ENCODE results near the gene SYT12. TPM values are rescaled to one million over a fixed set of nuclear protein-coding genes. Genes with fewer than 3 reads are reported as not detected.

SYT12 gene
- total RNA-seq, 1 experiment from 2014 or later: 1.9 TPM

- Histone ChIP-seq H2AFZ (ENCODE audit: low read length) (no peak overlapping the region), H3K23me2 (ENCODE audit: insufficient read length, low read depth, low read length, poor library complexity, severe bottlenecking) (no peaks in the 10 kb centered on the region), H3K56ac (ENCODE audit: insufficient read length, low read depth, low read length) (no peak overlapping the region), H2AK5ac (ENCODE audit: insufficient read length, low read length) (no peak overlapping the region), H3K4me1 (ENCODE audit: insufficient read depth, low read length) (no peaks in the 10 kb centered on the region), H3K14ac (ENCODE audit: insufficient read depth, low read length) (no peak overlapping the region), H3T11ph (ENCODE audit: low read length) (no peak overlapping the region), H4K20me1 (ENCODE audit: control insufficient read depth, insufficient read depth, insufficient read length) (no peaks in the 10 kb centered on the region), H3K4ac (ENCODE audit: low read depth, low read length) (no peak overlapping the region), H2BK5ac (ENCODE audit: insufficient read length, low read length) (no peak overlapping the region), H3K9me3 (ENCODE audit: control insufficient read depth, low read depth, low read length) (no peaks in the 10 kb centered on the region), H3K27ac (ENCODE audit: insufficient read length, low read depth, low read length) (no peak overlapping the region), H3K27me3 (ENCODE audit: insufficient read depth, low read length) (no peaks in the 10 kb centered on the region), H4K8ac (replicated peaks; ENCODE audit: insufficient read length, low read depth, low read length) (no peak overlapping the region), H3K79me2 (ENCODE audit: insufficient read depth, low read length) (no peaks in the 10 kb centered on the region), H3K23ac (ENCODE audit: insufficient read length, low read depth, low read length) (no peak overlapping the region), H3K9ac (ENCODE audit: extremely low read depth, insufficient read length, low read length) (no peak overlapping the region), H3K79me1 (ENCODE audit: insufficient read depth, low read depth, low read length, poor library complexity, severe bottlenecking) (no peaks in the 10 kb centered on the region), H3K18ac (ENCODE audit: insufficient read length, low read depth, low read length) (no peak overlapping the region), H2BK20ac (ENCODE audit: low read depth, low read length, poor library complexity, severe bottlenecking) (no peak overlapping the region), H2BK15ac (ENCODE audit: low read depth, low read length) (no peak overlapping the region), H4K5ac (ENCODE audit: insufficient read length, low read depth, low read length) (no peak overlapping the region), H2BK12ac (ENCODE audit: insufficient read length, low read depth, low read length) (no peak overlapping the region), H2BK120ac (ENCODE audit: low read depth, low read length, poor library complexity, severe bottlenecking) (no peak overlapping the region), H4K91ac (ENCODE audit: insufficient read length, low read depth, low read length) (no peak overlapping the region), H3K4me2 (ENCODE audit: insufficient read depth, insufficient read length, low read length) (no peak overlapping the region)
- Mint-ChIP-seq H3K4me3 (peak overlapping the region in 1 of 2 experiments; percentile 9; a peak in 1 of 5 replicates), H3K4me1 (peaks cover 4 to 15% of the 10 kb centered on the region in 2 experiments), H3K9me3 (peaks cover 7 to 12% of the 10 kb centered on the region in 2 experiments), H3K27me3 (ENCODE audit: low read depth) (peaks cover 7% of the 10 kb centered on the region), H3K36me3 (ENCODE audit: insufficient read depth in 1 of 3, low read depth in 3 of 3) (peaks cover 2 to 4% (median 2%) of the 10 kb centered on the region in 3 experiments; a peak in 5 of 7 replicates), H3K27ac (0 out of 7 replicates have a peak overlapping the region, but pooled peaks of 1 of the 3 experiments have one; percentile 68)
- WGBS (ENCODE audit: extremely low coverage, insufficient read length, low lambda C conversion rate): no CpG with 5 or more reads among the region's 9 CpGs
- peak; percentile 92 for TF ChIP-seq CTCF (conservative IDR thresholded peaks at IDR 0.05)
- peak; percentile 86 for DNase-seq
Observed at GRCh38 chr11:66976028-66976467, 46.9 kb upstream of the SYT12 start.
